Endothelial cell (in vitro differentiated cells): Measurements from ENCODE around the gene RAC3. TPM values are rescaled to one million over a fixed set of nuclear protein-coding genes. Genes with fewer than 3 reads are reported as not detected.

Experiments
- DNase-seq: peaks from one replicate; pipeline ENCODE4 v3.0.0; 2021; ENCODE audit warnings: low spot score
- H3K27ac Mint-ChIP-seq: one replicate; pipeline ENCODE4 v1.8.0; 2021; ENCODE audit warnings: mixed read lengths, inconsistent platforms; ENCODE audit not compliant: unreplicated experiment
- H3K27me3 Mint-ChIP-seq: one replicate; pipeline ENCODE4 v1.8.0; 2021; ENCODE audit warnings: mild to moderate bottlenecking, moderate library complexity, mixed read lengths, inconsistent platforms; ENCODE audit not compliant: unreplicated experiment
- H3K36me3 Mint-ChIP-seq: one replicate; pipeline ENCODE4 v1.8.0; 2021; ENCODE audit warnings: mild to moderate bottlenecking, low read depth, mixed read lengths, inconsistent platforms; ENCODE audit not compliant: unreplicated experiment
- H3K4me1 Mint-ChIP-seq: one replicate; pipeline ENCODE4 v1.8.0; 2021; ENCODE audit warnings: mild to moderate bottlenecking, mixed read lengths, inconsistent platforms; ENCODE audit not compliant: unreplicated experiment
- H3K4me3 Mint-ChIP-seq: one replicate; pipeline ENCODE4 v1.8.0; 2021; ENCODE audit warnings: mild to moderate bottlenecking, mixed read lengths, inconsistent platforms; ENCODE audit not compliant: unreplicated experiment
- H3K9me3 Mint-ChIP-seq: one replicate; pipeline ENCODE4 v1.8.0; 2021; ENCODE audit warnings: mixed read lengths, inconsistent platforms; ENCODE audit not compliant: unreplicated experiment
- total RNA-seq: library from RNA; stranded (reverse); fragmentation: NEBNext Ultra II Directional; extraction: Animal tissue kit (Norgen Biotek cat#: 25700); gene quantifications from one replicate; pipeline ENCODE4 v1.2.1, GENCODE V29; 2021; ENCODE audit not compliant: unreplicated experiment
- TF ChIP-seq, protein P1 (sequence below): fragments of 200-600 bp; sonication (generic); IDR thresholded peaks from one replicate; pipeline ENCODE4 v1.5.0; 2021; ENCODE audit warnings: antibody characterized with exemption; ENCODE audit not compliant: unreplicated experiment

Gene RAC3
- total RNA-seq, 1 donor from 2014 or later: 24.0 TPM

DNA sequence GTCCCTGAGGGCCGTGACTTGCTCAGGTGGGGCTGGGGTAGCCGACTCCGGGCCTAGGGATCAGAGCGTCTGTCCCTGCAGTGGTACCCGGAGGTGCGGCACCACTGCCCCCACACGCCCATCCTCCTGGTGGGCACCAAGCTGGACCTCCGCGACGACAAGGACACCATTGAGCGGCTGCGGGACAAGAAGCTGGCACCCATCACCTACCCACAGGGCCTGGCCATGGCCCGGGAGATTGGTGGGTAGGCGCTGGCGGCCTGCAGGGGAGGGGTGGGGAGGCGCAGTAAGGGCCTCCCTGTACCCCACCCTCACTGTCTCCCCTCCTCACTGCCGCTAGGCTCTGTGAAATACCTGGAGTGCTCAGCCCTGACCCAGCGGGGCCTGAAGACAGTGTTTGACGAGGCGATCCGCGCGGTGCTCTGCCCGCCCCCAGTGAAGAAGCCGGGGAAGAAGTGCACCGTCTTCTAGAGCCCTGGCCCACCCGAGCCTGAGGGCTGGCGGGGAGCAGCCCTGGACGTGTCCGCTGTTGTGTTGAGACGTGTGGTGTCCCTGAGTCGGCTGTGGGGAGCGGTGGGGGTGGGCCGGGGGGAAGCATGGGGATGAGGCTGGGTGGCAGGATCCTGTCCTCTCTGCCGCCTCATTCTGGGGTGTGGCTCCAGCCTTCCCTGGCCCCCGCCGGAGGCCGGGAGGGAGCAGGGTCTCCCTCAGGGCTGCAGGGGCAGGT is 2.0 kb downstream of the RAC3 start:
- Mint-ChIP-seq H3K27me3 (peaks cover 15% of the 10 kb centered on the region), H3K4me3 (no peak overlapping the region), H3K27ac (no peak overlapping the region), H3K9me3 (no peaks in the 10 kb centered on the region), H3K4me1 (peaks cover 14% of the 10 kb centered on the region), H3K36me3 (peaks cover 6% of the 10 kb centered on the region)
- DNase-seq: no peak
- TF ChIP-seq, protein P1, sequence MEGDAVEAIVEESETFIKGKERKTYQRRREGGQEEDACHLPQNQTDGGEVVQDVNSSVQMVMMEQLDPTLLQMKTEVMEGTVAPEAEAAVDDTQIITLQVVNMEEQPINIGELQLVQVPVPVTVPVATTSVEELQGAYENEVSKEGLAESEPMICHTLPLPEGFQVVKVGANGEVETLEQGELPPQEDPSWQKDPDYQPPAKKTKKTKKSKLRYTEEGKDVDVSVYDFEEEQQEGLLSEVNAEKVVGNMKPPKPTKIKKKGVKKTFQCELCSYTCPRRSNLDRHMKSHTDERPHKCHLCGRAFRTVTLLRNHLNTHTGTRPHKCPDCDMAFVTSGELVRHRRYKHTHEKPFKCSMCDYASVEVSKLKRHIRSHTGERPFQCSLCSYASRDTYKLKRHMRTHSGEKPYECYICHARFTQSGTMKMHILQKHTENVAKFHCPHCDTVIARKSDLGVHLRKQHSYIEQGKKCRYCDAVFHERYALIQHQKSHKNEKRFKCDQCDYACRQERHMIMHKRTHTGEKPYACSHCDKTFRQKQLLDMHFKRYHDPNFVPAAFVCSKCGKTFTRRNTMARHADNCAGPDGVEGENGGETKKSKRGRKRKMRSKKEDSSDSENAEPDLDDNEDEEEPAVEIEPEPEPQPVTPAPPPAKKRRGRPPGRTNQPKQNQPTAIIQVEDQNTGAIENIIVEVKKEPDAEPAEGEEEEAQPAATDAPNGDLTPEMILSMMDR: no peak

DNA sequence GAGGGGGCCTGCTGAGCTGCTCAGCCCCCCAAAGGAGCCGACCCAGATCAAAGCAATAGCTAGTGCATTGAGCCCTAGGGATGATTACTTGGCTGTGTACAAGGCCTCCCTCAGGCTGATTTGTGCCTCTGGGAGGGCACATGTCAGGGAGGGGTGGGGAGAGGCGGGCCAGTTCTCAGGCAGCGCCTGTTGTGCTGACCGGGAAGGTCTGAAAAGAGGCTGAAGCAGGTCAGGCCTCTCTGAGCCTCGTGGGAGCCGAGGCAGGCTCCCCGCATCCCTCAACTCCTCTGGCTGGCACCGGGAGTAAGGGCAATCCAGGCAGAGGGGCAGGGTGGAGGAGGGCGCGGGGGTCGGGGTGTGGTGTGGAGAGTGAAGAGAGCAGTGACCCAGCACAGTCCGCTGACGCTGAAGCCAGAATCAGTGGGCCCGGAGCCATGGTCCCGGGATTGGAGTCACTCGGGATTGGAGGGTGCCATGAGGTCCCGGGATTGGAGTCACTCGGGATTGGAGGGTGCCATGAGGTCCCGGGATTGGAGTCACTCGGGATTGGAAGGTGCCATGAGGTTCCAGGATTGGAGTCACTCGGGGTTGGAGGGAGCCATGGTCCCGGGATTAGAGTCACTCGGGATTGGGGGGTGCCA is 3.0 kb downstream of the RAC3 start:
- H3K4me1 Mint-ChIP-seq: peaks cover 14% of the 10 kb centered on the region
- no peak overlapping the region for H3K27ac Mint-ChIP-seq
- TF ChIP-seq, protein P1: no peak
- no peaks in the 10 kb centered on the region for H3K9me3 Mint-ChIP-seq
- peak overlapping the region; percentile 51 for H3K4me3 Mint-ChIP-seq
- DNase-seq: no peak
- H3K27me3 Mint-ChIP-seq: peaks cover 13% of the 10 kb centered on the region
- H3K36me3 Mint-ChIP-seq: peaks cover 6% of the 10 kb centered on the region

DNA sequence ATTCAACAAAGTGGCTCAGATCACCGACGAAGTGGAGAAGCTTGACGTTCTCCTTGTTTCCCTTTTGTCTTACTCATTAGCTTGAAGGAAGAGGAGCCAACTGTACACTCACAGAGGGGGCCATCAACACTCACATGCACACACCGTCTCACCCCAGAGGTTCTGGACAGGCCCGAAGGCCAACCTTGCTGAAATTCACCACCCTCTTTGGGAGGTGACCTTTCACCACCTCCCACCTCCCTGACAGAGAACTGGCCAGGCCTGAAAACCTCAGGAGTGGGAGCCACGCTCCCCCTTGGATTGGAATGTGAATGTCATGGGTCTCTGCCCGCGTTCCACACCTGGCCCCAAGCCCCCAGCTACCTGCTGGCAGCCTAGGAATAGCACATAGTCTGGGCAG is 4.0 kb downstream of the RAC3 start:
- no peak for DNase-seq
- H3K27ac Mint-ChIP-seq: no peak overlapping the region
- H3K4me1 Mint-ChIP-seq: peaks cover 11% of the 10 kb centered on the region
- H3K4me3 Mint-ChIP-seq: peak overlapping the region; percentile 82
- peaks cover 15% of the 10 kb centered on the region for H3K27me3 Mint-ChIP-seq
- no peaks in the 10 kb centered on the region for H3K9me3 Mint-ChIP-seq
- TF ChIP-seq, protein P1: no peak
- H3K36me3 Mint-ChIP-seq: peaks cover 6% of the 10 kb centered on the region

DNA sequence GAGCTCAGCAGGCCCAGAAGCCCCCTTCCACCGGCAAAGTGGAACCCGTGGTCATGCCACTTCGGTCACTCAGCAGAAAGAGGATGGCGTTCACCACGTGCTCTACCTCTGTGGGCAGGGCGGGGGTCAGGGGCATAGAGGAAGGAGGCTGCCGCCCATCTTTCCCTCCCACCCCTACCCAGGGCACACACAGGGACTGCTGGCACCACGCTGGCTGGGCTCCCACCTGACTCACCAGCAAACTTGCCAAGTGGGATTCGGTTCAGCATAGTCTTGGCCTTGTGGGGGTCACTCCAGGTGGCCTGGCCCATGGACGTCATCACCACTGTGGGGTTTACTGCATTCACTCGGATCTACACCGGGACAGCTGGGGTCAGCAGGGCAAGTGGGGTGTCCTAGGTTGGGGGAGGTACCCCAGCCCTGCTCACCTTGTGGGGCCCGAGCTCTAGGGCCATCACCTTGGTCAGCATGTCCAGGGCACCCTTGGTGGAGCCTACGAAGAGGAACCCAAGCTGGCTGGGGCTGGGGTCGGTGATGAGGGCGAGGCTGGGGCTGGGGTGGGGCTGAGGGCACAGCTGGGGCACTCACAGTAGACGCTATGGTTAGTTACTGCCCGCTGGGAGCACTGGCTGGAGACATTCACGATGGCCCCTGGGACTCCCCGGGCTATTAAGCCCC is 4.6 kb downstream of the RAC3 start:
- Mint-ChIP-seq H3K4me3 (no peak overlapping the region), H3K36me3 (peaks cover 6% of the 10 kb centered on the region), H3K27ac (no peak overlapping the region), H3K27me3 (peaks cover 15% of the 10 kb centered on the region), H3K9me3 (no peaks in the 10 kb centered on the region), H3K4me1 (peaks cover 11% of the 10 kb centered on the region)
- DNase-seq: no peak
- TF ChIP-seq, protein P1: no peak
